HG03342 (cell line): ENCODE results near the gene LLGL1.

Experiments used
- ATAC-seq: cut with Tn5 transposase; IDR thresholded peaks from one replicate; pipeline ENCODE4 v1.9.1; 2021; ENCODE audit warnings: mild to moderate bottlenecking, moderate library complexity; ENCODE audit not compliant: unreplicated experiment

Gene LLGL1

GRCh38 chr17:18228176-18228682, 2.8 kb downstream of the LLGL1 start:
- no peak for ATAC-seq

DNA sequence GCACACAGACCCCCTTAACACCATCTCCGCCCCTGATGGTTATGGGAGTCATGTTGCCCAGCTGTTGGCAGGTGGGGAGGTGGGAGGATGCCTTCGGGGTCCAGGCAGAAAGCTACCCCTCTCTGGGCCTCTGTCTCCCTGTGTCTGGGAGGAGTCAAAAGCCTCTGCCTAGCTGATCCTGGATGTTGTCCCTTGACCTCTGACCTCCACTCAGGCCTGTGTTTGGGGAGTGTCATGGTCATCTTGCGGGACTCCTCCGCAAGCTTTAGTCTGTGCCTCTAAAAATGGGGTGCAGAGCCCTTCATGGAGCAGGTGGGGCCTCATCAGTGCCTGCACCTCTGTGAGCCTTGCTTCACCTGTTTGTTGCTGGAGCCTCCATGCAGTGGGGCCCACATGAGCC, 3.8 kb downstream of the LLGL1 start:
- no peak for ATAC-seq

DNA sequence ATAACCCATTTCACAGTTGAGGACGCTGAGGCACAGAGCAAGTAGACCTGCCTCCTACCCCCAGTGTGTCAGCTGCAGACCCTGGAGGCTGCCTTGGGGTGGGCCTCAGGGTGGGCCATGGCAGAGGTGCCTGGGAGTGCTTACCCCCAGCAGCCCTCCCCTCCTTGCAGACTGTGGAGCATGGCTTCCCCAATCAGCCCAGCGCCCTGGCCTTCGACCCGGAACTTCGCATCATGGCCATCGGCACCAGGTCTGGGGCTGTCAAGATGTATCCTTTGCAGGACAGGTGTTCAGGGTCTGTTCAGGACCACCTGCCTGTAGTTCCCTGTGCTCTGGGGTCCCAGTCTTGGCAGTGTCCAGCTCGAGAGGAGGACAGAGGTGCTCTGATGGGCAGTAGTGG, 4.3 kb downstream of the LLGL1 start:
- ATAC-seq = no peak

DNA sequence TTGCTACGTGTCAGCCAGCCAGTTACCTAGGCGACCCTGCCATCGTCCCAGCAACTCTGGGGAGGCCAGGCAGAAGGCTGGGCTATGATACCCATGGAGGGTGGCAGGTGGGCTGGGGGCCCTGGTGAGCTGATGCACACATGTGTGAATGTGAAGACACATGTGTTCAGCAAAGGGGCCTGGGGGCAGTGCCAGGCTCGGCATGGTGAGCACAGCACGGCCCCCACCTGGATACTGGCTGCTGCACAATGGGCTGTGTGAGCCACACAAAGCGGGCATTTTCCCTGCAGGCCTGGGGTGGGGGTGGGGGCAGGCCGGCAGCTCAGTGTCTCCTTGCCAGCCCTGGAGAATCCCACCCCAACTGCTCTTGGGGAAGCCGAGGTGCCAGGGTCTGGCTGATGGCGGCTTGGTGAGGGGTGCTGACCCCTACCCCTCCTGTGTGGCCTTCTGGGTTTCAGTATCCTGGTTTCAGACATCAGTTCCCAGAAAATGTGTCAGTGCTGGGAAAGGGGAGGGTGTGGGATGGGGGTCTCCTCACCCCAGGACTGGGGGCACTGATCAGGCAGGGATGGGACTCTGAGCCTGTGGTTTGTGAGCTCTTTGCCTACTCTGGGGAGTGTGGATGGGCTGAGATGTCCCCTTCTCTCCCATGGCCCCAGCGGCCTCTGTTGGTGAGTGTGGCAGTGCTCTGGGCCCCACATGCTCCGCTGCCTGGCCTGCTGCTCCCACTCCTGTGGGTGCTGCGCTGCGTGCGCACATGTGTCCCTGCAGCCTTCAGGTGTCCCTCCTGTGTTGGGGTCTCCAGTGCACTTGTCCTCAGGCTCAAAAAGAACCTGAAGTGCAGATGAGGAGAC, 5.1 kb downstream of the LLGL1 start:
- no peak for ATAC-seq

DNA sequence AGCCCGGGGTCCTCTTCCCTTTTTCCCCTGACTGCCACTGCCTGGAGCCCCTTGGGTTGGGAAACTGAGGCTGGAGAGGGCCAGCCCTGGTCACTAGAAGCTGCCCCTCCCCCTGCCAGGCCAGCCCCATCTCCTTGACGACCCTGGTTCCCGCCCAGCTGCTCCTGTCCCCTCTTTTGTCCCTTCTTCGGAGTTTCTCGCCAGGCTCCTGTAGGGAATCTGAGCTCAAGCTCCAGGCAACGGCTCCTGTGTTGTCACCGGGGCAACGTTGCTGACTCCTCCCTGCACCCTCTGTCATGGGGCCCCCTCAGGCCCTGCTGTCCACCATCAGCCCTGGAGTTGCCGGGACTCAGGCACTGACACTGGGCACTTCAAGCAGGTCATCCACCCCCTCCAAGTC, 5.7 kb downstream of the LLGL1 start:
- ATAC-seq = no peak

- no peak for ATAC-seq
These were observed 8.5 kb downstream of the LLGL1 start for GRCh38 chr17:18233803-18234518.

DNA sequence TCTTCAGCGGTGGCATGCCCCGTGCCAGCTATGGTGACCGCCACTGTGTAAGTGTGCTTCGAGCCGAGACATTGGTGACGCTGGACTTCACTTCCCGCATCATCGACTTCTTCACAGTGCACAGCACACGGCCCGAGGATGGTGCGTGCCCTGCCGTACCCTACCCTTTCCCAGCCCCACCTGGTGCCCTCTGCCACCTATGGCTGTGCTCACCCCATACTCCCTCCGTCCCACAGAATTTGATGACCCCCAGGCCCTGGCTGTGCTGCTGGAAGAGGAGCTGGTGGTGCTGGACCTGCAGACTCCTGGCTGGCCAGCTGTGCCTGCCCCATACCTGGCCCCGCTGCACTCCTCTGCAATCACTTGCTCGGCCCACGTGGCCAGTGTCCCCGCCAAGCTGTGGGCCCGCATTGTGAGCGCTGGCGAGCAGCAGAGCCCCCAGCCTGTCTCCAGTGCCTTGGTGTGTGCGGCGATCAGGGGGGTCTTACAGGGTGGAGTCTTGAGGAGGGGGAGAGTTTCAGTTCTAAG, 9.5 kb downstream of the LLGL1 start:
- ATAC-seq = no peak

DNA sequence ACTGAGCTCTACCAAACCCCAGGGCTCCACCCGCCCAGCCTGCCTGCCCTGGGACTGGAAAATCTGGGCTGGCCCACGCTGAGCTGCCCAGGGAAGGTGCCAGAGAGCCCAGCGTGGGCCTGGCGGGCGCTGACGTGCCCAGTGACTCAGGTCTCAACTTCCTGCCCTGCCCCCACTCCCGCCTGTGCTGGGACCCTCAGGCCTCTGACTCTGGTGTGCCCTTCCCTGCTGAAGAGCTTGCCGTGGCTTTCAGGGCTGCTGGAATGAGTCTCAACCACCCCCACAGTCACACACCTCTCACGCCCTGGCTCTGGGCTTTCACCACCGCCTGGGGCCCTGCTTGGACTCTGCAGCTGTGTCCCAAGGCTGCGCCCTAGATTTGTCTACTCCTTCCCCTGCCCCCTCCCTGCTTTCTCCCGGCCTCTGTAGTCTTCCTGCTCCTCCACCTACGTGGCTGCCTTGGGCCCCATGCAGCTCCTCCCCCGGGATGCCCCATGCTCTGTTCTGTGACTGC, 10.4 kb downstream of the LLGL1 start:
- no peak for ATAC-seq

DNA sequence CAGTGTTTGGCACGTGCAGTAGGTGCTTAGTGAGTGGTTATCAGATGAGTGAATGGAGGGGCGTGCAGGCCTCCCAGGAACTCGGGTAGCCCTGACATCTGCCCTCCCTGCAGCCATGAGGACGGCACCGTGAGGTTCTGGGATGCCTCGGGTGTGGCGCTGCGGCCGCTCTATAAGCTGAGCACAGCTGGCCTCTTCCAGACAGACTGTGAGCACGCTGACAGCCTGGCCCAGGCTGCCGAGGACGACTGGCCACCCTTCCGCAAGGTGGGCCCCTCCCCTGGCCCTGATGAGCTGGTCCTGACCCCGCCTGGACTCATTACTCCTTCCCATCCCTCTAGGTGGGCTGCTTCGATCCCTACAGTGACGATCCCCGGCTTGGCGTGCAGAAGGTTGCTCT, 11.1 kb downstream of the LLGL1 start:
- no peak for ATAC-seq

- no peak for ATAC-seq
These were observed 12.0 kb downstream of the LLGL1 start for GRCh38 chr17:18237461-18237860.

DNA sequence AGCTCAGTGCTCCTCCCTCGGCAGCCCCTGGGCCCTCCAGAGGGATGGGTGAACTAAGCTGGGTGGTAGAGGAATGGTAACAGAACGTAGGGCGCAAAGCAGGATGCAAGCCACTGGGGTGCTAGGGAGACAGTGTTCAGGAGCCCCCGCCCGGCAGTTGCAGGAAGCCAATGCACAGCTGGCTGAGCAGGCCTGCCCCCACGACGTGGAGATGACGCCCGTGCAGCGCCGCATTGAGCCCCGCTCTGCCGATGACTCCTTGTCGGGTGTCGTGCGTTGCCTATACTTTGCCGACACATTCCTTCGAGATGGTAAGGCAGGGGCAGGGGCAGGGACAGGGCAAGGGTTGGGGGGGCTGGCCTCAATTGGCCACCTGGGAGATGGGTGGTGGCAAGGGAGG, 12.9 kb downstream of the LLGL1 start:
- ATAC-seq = no peak

- no peak for ATAC-seq
These were observed 15.0 kb downstream of the LLGL1 start for GRCh38 chr17:18240449-18240848.

DNA sequence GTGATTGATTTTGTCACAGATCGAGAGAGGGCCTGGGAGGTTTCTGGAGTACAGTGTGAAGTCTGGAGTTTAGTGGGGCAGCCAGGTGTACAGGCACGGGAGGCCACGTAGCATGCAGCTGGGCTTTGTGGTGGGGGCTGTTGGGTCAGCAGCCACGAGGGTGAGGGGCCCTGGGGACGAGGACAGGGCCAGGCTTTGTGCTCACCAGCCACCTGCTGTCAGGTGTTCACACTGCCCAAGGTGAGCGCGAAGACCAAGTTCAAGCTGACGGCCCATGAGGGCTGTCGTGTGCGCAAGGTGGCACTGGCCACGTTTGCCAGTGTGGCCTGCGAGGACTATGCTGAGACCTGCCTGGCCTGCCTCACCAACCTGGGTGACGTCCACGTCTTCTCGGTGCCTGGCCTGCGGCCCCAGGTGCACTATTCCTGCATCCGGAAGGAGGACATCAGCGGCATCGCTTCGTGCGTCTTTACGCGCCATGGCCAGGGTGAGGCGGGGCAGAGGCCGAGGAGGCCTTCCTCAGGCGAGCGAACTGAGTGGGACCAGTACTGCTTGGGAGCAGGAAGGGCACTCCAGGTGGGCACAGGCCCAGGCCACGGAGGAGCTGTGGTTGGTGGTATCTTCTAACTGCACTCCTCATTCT, 15.9 kb downstream of the LLGL1 start:
- no peak for ATAC-seq

DNA sequence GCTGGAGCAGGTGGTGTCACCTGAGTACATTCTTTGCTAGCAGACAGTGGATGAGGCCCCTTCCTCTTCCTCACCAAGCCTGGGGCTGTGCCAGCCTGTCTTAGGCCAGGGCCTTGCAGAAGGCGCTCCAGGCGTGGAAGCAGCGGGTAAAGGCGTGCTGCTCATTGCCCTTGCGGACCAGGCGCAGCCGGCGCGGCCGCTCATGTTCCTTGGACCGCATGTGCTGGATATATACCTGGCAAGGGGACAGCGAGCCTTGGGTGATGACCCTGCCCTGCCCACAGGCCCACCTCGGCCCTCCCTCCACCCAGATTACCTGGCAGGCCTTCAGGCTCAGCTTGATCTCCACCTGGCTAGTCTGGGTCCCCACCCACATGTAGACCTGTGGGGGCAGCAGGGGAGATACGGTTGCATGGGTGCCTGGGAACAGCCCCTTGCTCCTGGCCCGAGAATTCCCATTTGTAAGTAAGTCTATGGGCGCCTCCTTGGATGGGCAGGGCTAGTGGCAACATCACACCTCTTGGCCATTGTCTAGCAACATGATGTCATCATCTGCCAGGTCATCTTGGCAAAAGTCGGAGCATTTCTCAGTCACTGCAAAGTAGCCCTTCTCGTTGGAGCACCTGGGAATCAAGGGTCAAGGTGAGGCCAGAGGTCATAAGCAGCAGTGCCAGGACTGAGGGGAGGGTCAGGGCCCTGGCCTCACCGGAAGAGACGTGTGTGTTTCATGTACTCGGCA, 19.8 kb downstream of the LLGL1 start:
- ATAC-seq = no peak

DNA sequence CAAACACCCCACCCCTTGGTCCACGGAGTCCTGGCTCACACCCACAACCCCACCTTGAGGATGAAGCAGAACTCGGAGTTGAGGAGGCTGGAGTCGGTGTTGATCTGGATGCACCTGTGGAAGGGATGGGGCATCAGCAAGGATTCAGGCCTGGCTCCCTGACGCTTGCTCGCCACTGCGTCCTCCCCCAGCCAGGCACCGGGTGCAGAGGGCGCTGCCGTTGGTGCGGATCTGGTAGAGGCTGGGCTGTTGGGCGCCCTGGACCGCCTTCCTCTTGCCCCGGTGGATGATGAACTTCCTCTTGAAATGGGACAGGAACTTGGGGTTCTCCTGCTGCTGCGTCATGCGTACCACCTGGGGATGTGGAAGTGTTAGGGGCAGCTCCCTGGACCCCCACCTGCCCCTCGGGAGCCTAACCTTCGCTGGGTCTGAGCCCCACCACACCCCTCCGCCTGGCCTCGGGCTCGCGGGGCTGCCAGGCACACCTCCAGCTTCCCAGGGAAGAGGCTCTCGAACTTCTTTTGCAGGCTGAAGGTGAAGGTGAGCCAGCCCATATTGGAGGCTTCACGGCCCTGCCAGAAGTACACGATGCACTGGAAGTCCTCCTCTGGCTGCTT, 20.8 kb downstream of the LLGL1 start:
- ATAC-seq = no peak

GRCh38 chr17:18246880-18247612, 21.6 kb downstream of the LLGL1 start:
- no peak for ATAC-seq

GRCh38 chr17:18247613-18248001, 22.2 kb downstream of the LLGL1 start:
- no peak for ATAC-seq

DNA sequence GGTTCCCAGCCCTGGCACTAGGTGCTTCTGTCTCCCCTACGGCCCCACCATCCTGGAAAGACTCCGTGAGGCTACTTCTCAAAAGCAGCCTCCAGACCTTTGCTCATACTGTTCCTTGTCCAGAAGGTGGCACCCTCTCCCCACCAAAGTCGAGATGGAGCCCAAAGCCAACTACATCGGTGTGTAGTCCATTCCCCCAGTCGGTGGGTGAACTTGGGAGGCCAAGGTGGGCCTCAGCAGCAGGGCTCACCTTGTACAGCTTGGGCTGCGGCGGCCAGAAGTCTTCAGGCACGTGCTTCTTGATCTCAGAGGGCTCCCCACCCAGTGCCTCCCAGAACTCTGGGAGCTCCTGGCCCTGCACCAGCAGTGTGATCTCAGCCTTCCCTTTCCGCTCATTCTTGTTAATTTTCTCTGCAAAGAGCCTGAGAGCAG, 22.9 kb downstream of the LLGL1 start:
- no peak for ATAC-seq

DNA sequence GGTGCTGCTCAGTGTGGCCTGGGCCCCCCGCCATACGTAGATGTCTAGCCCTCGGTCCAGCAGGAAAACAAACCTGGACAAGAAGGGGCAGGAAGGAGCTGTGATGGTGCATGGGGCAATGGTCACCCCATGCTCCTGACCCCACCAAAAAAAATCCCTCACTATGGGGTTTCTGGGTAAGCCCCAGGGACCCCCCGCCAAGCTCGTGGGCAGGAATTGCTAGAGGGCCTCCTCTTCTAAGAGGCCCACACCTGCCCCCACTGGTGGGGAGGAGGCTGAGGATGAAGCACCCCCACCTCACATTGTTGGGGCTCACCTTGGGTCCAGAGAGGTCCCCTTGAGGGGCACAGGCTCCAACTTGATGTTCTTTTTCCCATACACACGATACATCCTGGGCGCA, 23.4 kb downstream of the LLGL1 start:
- ATAC-seq = no peak
